T-helper 2 cell (primary cell): ENCODE results near the gene RNF150.

Experiments used
- DNase-seq, 5 experiments: peaks; one replicate each; pipeline versions ENCODE4 v3.0.0 to v3.0.0-alpha.2; 2012 to 2022

The RNF150 gene

DNA sequence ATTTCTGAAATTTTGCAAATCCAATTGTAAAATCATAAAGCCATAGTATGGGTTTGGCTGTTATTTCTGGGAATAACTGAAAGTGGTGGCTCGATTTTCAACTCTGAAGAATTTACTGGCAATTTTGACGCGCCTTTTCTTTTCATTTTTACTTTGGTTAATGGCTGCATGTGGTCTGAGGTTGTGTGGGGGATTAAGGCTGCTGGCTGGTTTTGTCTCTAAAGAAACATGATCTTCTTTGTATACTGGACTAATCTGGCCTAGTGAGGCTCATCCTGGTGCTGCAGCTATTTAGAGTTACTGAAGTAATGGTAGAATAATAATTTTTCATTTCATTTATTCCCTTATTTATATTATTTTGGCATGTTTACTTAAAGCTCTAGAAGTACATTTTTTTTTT is 164.0 kb downstream of the RNF150 start:
- no peak for DNase-seq

DNA sequence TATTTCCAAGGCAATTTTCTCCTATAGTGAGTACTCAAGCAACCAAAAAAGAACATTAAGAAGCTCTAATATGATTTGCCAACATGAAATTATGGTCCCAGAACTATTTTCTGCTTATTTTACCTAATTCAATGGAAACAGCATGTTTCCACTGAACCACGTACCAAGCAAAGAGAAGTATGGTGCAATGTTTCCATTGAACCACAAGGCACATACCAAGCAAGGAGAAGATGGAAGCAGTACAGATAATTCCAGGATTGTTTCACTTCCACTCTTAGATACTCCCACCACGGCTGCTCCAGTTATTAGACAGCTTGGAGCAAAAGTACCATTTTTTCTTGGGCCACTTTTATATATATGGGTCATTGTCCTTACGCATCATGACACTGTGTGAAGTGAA is 164.9 kb downstream of the RNF150 start:
- DNase-seq, result no peak

DNA sequence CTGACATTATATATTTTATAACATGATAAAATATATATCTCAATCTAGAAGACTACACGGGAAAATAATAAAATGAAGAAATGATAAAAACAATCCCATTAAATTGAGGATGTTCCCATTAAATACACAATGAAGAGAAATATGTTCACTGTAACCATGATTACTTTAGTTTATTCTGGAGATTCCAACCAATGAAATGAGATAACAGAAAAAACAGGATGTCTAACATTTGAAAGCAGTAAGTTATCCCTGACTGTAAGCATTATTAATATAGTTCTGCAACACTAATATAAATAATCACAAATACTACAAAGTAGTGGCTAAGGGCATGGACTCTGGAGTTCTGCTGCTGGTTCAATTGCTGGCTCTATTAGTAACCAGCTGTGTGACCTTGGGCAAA is 169.4 kb downstream of the RNF150 start:
- no peak for DNase-seq

DNA sequence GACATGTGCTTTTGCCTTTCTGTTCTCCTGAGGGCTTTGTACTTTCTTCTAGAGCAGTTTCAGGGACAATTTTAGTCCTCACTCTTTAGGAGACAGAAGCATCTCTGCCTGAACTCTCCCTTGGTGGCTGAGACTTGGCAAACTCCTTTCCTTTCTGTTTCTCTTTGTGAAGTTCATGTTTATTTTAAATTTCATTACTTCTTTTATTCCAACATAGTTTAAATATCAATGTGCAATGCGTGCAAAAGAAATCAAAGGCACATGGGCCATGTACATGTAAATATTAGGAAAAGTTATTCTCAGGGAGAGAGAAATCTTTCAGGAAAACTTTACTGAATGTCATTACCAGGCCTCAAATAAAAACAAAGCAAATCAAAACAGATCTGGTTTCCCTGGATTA is 177.6 kb downstream of the RNF150 start:
- DNase-seq, result no peak

DNA sequence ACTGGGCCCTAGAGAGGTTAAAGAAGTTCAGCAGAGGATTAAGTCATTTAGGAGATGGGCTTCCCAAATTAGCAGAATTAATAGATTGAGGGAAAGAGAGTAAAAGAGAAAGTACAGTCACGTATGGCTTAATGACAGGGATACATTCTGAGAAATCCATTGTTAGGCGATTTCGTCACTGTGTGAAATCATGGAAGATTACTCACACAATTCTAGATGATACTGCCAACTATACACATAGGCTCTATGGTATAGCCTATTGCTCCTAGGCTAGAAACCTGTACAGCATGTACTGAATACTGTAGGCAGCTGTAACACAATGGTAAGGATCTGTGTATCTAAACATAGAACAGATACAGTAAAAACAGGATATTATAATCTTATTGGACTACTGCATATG is 180.6 kb downstream of the RNF150 start:
- DNase-seq, result no peak

DNA sequence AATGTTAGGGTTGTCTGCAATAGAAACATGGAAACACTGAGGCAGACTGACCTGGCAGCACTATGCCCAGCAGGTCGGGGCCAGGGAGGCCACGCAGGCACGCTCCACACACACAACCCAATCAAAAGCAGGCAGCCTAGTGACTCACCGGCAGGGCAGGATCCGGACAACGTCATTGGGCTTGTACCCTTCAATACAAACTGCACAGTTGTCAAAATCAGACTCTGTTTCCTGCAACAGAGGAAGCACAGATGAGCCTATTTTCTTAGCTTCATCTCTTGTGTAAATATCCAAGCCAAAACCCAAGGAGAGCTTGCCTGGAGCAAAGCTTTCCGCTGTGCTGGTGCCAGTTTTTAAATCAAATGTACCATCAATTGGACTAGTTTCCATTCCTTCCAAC is 185.8 kb downstream of the RNF150 start:
- no peak for DNase-seq

DNA sequence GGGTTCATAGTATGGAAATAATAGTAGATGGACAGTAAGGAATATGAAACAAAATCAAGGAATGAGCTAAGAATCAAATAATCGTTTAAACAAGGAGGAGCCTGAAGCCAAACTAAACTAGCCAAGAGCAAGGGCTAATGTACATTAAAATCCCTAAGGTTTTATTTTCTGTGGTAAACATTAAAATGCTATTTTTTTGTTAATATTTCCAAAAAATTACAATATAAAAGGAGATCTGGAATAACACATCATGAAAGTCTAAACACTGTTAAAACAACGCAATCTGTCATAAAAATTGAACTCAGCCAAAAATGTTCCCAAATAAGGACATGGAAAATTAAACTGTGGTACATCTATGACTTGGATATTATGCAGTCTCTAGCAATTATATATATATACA is 188.2 kb downstream of the RNF150 start:
- no peak for DNase-seq

DNA sequence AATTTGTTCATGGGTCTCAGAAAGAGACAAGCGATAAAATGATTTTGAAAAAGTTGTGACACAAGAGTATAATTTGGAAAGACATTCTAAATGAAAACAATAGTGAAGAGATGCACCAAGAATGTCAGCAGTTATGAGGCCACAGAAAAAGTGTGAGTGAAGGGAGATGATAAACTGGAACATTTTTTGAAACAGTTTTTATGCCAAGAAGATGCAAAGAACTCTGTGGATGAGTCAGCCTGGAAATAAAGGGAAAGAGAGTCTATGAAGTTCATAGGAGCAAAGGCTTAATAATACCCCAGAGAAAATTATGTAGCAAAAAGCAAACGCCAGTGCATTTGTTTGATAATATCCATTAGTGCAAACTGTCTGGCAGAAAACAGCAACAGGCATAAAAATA is 188.7 kb downstream of the RNF150 start:
- no peak for DNase-seq

DNA sequence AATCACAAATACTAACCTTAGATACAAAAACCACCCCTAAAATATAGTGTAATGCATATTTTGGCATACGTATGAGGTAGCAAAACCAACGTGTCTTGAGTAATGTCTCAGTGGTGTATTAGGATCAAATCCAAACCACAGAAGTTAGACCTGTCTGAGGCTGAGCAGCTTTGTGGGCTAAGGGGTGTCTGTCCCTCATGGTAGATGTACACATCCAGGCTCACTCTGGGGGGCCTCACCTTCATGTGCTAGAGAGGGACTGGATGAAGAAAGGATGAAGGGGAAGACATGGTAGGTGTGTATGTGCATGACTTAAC is 189.1 kb downstream of the RNF150 start:
- DNase-seq, result no peak

DNA sequence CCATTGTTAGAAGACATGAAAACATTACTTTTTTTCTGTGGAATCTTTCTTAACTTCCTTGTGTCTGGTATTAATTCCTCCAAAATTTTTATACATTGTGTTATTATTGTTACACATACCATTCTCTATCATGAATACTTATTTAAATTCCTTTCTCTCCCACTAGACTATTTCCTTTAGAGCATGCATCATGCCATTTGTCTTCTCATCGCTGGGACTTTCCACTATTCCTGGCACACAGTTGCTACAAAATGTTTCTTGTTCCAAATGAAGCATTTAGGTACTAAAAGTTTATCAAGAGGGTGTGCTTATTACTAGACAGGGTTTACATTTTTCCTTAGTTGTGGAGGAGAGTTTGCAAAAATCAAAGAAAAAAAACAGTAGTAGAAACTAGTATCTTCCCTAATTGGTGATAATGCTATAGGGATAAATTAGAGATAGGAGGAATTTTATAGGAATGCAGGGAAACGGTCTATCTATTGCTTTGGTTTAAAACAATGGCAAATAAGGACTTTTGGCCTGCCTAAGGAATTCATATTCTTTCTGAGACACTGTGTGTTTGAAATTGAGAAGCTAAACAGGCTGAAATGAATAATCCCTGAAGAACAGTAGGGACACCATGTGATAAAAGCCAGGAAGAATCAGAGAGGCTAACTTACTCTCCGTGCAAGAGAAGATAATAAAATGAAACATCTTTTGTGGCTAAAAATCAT is 189.6 kb downstream of the RNF150 start:
- DNase-seq, result no peak

DNA sequence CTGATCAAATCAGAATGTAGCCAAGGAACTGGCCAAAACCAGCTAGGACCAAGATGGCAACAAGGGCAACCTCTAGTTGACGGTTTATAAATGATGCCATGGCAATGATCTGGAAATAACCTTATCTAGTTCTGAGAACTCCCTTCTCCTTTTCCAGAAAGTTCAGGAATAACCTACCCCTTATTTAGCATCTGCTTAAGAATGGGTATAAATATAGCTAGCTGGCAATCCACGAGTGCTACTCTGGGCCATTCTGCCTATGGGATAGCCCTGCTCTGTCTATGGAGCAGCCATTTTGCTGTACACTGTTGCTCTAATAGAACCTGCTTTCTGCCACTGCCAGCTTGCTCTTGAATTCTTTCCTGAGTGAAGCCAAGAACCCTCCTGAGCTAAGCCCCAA is 192.7 kb downstream of the RNF150 start:
- no peak for DNase-seq

DNA sequence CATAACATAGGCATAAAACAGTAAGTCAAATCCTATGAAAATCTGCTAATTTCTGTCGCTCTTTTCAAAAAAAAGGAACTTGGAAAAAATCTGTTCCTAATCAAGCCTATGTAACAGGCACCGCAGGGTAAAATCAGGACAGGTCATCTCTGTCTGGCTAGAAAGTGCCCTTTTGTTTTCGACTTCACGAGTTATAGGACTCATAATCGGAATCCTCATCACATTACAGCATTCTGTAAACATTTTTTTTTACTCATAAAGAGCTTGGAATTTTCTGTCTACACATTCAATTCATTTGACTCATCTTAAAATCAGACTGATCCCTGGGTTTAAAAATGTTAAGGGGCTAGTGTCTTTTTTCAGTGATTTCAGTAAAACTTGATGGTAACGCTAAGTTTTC is 195.4 kb downstream of the RNF150 start:
- no peak for DNase-seq

DNA sequence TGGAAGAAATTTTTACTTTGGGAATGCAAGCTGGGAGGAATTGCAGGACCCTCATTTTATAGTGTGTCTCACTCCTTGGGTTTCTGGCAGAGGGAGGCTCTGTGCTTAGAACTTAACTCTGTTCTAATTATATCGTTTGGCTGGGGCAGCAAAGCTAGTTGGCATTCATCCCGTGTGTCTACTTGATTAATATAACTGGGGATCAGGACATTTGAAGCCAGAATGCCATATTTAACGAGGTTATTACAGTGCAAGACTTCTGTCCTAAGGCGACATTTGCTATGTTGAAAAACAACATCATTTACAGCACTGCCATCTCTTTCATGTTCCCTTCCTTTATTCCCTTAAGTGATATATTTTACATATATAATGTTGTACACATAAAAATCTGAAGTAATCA is 198.0 kb downstream of the RNF150 start:
- no peak for DNase-seq

DNA sequence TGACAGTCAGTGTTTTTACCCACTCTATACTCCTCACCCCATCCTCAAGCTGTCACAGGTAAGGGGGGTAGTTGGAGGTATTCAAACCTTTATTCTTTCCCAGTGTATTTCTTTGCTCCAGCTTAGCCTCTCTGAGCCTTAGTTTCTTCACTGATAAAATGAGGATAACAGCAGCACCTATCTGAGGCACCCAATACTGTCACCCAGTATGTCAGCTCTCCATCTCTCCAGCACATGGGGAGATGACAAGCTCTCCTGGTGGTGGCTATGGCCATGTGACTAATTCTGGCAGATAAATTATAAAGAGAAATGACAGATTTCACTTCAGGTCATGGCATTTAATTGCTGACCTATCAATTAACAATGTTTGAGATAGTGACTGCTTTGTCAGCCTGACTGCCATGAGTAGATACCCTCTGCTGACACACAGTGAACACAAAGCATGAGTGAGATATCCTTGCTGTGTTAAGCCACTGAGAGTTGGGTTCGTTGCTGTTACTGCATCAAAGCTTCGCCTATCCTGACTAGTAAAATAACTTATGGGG is 200.7 kb downstream of the RNF150 start:
- DNase-seq, result no peak

DNA sequence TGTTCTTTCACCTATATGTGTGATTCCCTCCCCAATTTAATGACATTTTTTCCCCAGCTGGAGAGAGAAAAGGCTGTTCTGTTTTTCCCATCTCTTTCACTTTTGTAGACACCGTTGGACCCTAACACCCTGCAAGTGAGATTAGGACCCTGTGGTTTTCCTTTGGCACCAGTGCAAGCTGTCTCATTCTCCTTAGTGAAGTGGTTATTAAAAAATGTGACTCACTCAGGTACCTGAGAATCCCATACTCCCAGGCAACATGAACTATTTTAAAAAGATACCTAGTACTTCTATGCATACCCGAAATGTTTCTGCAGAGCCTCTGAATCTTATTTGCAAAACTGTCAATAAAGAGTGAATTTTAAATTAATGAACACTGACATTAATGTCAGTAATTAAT is 201.4 kb downstream of the RNF150 start:
- DNase-seq, result no peak

DNA sequence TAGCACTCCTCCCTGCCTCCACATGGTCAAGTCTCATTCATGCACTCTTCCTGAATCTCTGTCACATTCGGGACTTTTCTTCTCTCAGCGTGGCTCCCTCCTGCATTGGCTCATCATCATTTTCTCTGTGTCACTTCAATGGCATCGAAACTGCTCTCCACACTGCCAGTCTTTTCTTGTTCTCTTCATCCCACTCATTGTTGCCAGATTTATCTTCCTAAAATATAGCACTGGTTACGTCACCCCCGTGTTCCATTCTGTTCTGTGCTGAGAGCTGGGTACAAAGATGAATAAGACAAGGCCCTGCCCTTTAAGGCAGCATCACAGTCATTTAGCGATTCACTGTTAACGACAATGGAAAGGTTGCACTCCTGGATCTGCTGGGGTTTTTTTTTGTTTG is 202.7 kb downstream of the RNF150 start:
- DNase-seq, result peak in 1 of 5 experiments; percentile 23

DNA sequence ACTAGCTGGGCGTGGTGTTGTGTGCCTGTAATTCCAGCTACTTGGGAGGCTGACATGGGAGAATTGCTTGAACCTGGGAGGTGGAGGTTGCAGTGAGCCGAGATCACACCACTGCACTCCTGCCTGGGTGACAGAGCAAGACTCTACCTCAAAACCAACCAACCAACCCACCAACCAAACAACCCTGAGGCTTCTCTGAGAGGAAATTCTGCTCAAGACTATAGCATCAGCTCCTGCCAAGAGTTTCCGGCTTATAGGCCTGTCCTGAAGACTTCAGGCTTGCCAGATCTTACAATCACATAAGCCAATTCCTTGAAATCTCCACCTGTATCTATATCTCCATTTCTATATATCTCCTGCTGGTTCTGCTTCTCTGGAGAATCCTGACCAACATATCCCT is 203.3 kb downstream of the RNF150 start:
- peak in 1 of 5 experiments; percentile 45 for DNase-seq

DNA sequence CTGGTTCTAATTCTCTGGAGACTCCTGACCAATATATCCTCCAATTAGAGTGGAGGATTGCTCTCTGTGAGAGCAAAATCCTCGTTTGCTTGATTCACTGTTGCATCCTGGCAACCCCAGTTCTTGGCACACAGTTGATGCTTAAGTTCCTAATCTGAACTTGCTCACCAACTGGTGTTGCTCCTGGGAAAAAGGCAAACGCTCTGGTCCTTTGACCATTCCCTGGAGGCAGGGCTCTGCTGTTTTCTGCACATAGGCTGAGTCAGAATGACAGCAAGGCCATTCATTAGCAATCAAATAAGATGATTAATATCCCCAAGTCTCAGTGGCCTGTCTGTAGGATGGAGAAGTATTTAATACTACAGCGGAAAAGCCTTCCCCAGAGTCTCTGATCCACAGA is 204.4 kb downstream of the RNF150 start:
- no peak for DNase-seq

DNA sequence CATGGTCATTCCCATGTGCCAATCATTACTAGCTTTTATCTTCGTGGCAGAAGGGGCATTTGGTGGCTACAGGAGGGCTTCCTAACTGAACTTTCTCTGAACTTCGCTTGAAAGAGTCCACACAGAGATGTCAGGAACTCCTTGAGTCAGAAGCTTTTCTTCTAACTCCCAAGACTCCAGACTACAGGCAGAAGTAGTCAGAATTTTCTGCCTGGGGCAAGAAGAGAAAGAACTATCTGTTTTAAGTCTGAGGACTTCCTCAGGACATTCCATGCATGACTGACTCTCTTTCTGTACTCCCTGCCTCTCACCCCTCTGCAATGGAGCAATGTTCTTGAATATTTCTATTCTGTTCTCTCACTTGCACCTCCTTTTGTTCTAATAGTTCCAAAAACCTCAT is 206.6 kb downstream of the RNF150 start:
- no peak for DNase-seq

DNA sequence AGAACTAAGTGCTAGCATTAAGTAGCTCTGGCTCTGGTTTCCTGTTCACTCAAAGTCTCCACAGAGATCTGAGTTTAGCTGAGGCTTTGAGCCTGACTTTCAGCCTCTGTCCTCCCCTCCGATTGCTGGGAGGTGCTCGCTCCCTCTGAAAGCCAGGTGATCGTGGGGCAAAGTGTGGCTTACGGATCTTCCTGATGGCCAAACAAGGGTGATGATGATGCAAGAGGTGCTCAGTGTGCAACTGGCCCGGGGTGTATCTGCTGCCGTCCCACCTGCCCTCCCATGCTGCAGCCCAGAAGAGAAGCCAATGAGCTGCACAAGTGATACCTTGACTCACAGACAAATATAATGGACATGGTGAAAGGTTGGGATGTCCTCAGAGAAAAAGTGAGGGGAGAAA is 207.9 kb downstream of the RNF150 start:
- DNase-seq, result no peak

DNA sequence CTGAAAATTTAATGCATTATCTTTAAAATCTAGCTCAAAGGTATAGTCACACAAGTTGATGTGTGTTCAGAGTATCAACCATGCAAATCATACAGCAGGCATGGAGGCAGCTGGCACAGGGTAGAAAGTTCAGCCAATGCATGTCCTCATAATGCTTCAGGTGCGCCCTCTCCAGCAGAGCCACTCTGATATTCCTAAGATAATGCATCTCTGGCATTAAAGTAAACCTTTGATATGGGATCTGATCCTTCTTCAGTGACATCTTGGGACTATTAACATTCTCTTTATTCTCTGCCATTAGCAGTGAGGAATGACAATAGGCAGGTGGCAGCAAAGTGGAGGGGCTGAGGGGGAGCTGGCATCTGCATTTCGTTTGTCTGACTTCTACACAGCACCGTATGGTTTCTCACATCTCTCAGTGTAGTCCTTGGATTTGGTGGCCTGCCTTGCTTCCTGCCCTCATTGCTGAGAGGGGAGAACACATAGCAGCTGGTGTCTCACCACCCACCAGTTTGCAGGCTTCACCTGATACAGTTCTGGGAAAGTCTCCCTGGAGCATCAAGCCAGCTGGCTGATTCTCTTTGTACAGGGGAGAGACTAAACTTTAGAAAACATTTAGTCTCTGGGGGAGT is 208.4 kb downstream of the RNF150 start:
- DNase-seq, result no peak

DNA sequence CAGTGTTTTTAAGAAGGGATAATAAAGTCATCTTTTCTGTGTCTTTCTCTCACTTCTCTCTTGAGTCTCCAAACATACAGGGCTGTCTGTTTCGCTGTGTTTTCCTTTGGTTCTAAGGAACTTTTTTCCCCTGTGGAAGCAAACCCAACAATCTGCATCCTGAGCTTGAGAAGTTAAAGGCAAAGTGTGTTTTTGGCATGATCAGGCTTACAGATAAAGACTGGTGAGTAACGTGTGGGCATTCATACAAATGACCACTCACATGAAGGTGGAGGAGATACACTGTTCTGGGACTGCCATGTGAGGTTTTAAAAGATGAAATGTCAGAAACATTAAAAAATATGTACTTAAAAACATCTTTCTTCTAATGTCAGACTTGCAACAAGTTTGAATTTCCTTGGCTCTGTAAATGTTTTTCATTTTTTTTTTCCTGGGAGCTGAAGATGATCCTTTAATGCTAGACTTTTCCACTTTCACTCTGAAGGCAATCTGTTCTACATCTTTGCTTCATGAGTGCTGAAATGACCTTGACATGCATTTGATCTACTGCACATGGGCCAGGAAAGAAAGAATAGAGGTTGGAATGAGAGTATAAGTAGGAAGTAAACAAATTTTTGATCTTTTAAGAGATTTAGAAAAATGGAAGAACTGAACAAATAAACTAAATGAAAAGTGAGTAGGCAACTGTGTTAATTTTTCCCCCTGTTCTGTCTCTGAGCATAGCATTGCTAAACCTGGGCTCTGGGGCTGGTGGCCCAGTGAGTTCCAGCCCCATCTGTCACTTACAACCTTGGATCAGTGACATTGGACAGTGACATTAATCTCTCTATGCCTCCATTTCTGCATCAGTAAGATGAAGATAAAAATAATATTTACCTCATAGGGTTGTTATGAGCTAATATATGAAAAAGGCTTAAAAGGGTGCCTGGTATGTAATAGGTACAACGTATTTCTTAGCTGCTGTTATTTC is 226.0 kb downstream of the RNF150 start:
- no peak for DNase-seq

DNA sequence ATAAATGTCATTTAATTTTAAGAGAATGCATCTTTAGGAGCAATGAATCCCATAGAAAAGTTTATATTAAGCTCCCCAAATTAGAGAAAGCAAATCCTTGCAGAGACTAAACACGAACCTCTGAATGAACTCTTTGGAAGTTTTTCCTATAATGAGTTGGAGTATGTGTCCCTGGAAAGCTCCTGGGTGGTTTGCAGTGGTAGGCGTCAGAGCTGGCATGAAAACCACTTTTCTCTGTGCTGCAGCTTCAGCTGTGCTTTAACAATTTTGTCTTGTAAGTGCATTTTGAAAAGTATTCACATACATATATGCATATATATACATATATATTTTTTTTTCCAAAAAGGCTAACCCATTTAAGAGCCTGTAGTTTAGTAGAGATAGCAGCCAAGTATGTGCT is 228.4 kb downstream of the RNF150 start:
- no peak for DNase-seq
